ENCODE results near the gene FLT3.
"Not testable (repeated sequence)": the region's sequence is repeated elsewhere in the genome, so short reads cannot be mapped to it uniquely, and the experiment has no call there.

The FLT3 gene

DNA sequence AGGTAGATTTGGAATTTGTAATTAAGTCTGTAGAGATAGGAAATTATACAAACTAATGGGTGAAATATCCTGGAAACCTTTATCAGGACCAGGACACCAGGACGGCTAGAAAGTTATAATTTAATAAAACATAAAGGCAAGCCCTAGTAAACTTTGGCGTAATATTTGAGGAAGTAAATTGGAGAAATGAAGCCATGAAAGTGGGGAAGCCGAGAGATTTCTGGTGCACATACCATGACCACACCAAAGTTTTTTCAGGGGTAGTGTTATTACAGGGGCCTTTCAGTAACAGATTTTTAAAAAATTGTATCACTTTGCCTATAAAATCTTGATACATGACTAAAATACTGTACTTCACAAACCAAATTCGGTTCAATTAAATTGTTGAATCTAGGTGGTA is 57.2 kb downstream of the FLT3 start:
- DNase-seq = no peak

GRCh38 chr13:28041501-28041900 is 58.9 kb downstream of the FLT3 start:
- no peak for DNase-seq

DNA sequence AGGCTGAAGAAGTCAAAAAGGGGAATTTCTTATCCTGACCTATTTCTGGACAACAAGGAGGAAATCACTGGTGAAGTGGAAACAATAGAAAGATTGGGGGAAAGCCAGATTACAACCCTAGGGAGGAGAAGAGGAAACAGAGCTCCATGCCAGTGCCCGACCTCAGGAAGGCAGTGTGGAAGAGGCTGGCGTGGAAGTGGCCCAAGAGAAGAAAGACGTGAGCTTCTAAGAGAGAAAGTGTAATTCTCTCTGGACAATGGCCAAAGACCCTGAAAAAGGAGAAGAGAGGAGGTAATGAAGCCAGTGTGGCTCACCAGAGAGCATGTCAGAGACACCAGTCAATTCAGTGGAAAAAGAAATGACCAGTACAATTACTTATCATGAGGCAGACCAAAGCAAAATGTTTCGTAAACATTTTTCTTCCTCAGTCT is 59.3 kb downstream of the FLT3 start:
- no peak for DNase-seq

- no peak for DNase-seq
These were observed 63.0 kb downstream of the FLT3 start for GRCh38 chr13:28037399-28037798.

GRCh38 chr13:28035146-28035782 is 65.1 kb downstream of the FLT3 start:
- peak; percentile 15 for DNase-seq

DNA sequence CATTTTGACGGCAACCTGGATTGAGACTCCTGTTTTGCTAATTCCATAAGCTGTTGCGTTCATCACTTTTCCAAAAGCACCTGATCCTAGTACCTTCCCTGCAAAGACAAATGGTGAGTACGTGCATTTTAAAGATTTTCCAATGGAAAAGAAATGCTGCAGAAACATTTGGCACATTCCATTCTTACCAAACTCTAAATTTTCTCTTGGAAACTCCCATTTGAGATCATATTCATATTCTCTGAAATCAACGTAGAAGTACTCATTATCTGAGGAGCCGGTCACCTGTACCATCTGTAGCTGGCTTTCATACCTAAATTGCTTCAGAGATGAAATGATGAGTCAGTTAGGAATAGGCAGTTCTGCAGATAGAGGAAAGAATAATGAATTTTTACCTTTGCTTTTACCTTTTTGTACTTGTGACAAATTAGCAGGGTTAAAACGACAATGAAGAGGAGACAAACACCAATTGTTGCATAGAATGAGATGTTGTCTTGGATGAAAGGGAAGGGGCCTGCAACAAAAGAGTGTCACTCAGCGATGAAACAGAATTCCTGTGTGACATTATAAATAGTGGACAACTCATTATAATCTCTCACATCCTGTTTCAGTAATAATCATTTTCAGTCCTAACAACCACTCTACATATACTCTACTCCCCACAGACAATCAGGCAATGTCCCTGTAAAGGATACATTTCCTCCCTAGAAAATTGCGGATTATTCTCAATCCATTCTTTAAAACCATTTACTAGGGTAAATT is 66.3 kb downstream of the FLT3 start:
- DNase-seq = no peak

DNA sequence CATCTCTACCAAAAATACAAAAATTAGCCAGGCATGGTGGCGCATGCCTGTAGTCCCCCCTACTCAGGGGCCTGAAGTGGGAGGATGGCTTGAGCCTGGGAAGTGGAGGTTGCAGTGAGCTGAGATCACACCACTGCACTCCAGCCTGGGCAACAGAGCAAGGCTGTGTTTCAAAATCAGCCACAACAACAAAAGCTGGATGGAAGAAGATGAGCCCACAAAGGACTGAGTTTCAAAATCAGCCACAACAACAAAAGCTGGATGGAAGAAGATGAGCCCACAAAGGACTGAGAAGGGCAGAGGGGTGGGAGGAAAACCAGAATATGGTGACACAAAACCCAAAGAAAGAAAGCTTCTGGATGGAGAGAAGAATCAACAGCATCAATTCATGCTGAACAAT is 67.9 kb downstream of the FLT3 start:
- not testable (repeated sequence) for DNase-seq

DNA sequence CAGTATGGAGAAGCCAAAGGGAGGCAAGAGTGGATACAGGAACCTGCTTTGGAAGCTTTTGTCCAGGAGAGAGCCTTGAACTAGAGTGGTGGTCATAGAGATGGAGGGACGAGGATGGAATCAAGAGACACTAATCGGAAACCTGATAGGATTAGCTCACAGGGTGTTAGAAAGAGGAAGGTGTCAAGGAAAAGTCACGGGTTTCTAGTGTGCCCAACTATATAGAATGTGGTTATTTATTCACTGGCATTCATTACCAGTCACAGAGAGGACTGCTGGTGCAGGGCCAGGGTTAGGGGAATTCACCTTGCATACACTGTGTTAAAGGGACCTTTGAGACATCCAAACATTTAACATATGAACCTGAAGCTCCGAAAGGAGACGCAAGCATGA is 68.5 kb downstream of the FLT3 start:
- no peak for DNase-seq

GRCh38 chr13:28031220-28031895 is 69.0 kb downstream of the FLT3 start:
- DNase-seq = no peak

- DNase-seq = no peak
These were observed 72.6 kb downstream of the FLT3 start for GRCh38 chr13:28027607-28028364.

DNA sequence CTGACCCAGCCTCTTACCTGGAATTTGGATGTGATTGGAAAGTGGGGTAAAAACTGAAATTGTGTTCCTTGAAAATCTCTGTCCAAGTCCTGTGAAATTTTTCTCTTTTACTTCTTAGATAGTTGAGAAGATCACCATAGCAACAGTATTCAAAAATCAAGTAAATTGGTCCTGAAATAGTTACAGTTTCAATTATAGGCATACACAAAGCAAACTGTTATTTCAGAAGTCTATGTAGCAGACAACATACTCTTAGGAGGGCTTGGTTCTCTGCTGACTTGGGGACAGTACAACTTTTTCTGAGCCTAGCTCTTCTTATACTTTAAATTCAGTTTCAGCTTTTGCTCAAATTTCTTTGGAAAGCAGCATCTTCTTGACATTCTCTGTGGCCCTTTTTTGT is 73.3 kb downstream of the FLT3 start:
- DNase-seq = no peak

DNA sequence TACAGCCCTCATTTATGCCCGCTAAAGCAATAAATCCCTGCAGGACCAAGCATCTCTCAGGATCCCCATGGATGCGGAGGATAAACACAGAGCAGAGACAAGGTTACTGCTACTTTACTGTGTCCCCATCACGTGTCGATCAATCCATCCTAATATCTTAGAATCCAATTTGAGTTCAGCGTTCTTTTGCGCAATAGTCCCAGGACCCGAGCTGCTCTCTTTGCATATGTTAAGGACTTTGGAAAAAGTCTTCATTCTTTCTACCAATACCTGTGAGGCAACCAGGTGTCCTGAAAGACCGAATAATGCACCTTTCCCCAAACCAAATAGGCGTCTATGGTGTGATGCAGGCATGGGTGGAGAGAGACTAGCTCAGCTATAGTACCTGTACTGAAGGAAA is 73.9 kb downstream of the FLT3 start:
- DNase-seq = no peak

GRCh38 chr13:28022848-28023518 is 77.4 kb downstream of the FLT3 start:
- DNase-seq = no peak

DNA sequence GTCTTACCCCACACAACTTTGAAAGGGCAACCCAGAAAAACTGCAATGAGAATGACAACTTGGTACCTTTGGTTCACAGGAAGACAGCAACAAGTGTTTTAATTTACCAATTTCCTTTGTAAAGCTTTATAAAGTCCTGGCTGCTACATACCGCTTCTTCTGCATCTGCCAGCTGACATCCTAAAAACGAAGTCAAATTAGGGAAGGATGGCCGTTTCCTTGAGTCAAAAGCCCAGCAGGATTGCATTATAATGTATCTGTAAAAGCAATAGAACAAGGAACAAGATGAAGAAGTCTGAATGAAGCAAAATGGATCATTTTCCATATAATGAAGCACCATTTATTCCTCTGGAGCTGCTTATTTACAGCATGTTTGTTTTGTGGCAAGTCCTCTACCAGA is 86.1 kb downstream of the FLT3 start:
- DNase-seq = no peak

- DNase-seq = no peak
These were observed 86.9 kb downstream of the FLT3 start for GRCh38 chr13:28013482-28013881.

DNA sequence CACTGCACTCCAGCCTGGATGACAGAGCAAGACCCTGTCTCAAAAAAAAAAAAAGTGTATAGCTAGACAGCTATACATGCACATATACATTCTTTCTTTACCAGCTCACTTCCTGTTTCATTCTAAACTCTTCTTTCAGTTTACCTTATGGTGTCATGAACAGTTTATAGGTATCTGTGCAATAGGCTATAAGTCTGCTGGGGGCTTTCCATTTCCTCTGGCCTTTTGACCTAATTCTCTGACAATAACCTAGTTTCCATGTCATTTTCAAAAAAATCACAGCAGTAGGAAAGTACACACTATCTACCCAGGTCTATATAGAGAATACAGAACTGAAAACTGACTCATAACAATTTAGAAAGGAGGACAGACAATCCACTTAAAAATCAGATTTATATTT is 87.5 kb downstream of the FLT3 start:
- DNase-seq = no peak

GRCh38 chr13:28012383-28012782 is 88.0 kb downstream of the FLT3 start:
- no peak for DNase-seq

DNA sequence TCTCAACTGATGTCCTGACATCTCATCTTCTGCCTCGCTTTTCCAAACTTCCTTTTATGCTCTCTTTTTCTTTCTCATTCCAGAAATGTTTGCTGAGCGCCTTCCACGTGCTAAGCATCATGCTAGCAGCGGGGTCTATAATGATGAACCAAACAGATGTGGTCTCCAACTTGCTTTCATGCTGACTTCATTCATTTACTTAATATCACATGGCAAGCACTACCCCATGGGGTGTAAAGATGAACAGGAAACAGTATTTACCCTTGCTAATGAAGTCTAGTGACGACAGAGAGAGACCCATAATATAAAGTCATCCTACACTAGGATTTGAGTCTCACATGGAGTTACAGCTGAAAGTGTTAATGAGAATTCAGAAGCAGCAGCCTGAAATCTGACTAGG is 90.3 kb downstream of the FLT3 start:
- no peak for DNase-seq

- DNase-seq = not testable (repeated sequence)
These were observed 95.4 kb downstream of the FLT3 start for GRCh38 chr13:28005016-28005415.

GRCh38 chr13:28002886-28003698 is 97.3 kb downstream of the FLT3 start:
- no peak for DNase-seq

DNA sequence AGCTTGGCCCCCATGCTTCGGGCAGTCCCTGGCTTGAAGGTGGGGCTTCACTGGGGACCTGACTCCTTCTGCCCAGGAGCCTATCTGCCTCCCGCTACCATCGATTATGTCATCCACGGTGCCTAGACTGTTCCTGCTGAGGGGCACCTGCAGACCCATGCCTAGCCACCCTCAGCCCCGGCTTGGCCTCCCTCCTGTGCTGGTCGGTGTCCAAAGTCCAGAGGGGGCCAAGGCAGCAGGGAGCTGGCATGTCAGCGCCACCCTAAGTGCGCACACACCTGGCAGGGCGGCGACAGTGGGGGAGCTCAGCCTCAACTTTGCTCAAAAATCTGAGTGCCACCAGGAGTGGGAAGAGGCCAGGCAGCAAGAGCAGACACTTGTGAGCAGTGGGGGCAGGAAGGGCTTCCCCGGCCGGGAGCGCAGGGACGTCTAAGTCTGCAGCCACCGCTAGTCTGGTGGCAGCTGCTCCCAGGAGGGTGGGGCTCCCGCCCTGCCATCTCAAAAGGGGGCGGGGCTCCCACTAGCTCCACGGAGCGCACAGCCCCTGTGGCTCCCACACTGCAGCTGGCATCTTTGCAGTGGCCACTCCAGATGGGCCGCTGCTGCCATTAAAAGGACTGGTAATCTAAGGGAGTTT is 98.4 kb downstream of the FLT3 start:
- no peak for DNase-seq
